H1 (cell line): ENCODE measurements around the gene SLC1A2. TPM values are rescaled to one million over a fixed set of nuclear protein-coding genes. Genes with fewer than 3 reads are reported as not detected.

Source experiments
- CREB1 ChIP-seq: IDR thresholded peaks from 2 replicates; pipeline ENCODE4 v1.6.1; 2012; ENCODE audit warnings: inconsistent platforms
- FOSL1 ChIP-seq: IDR thresholded peaks from 2 replicates; pipeline ENCODE4 v1.6.1; 2011; ENCODE audit warnings: mild to moderate bottlenecking, low read depth, low read length, moderate library complexity; ENCODE audit not compliant: insufficient read depth
- RBBP5 ChIP-seq: IDR thresholded peaks from 2 replicates; pipeline ENCODE4 v1.7.1; 2012; ENCODE audit warnings: low read depth, mild to moderate bottlenecking, inconsistent platforms, low read length, moderate library complexity, borderline replicate concordance
- SIX5 ChIP-seq: IDR thresholded peaks from 2 replicates; pipeline ENCODE4 v1.6.1; 2011; ENCODE audit warnings: mild to moderate bottlenecking, low read depth, low read length
- USF2 ChIP-seq: IDR thresholded peaks from 2 replicates; pipeline ENCODE4 v1.6.1; 2011; ENCODE audit warnings: low read length, improper control_type of control experiment
- polyA plus RNA-seq, 7 experiments: library from polyadenylated mRNA; depleted of rRNA in 3 of 7; stranded (reverse) in 5 of 7; unstranded in 2 of 7; fragments of >200 nt in 5 of 7; fragments of 200-250 nt in 2 of 7; gene quantifications; 1 replicate in 5 of 7; 2 replicates in 1 of 7; 4 replicates in 1 of 7; pipeline versions ENCODE4 v1.2.1 to v1.2.3, GENCODE V29; 2011 to 2013; ENCODE audit warnings: missing spikeins in 2 of 7, mixed read lengths in 2 of 7
- total RNA-seq: library from RNA; stranded (reverse); fragmentation: NEBNext Ultra II Directional; extraction: Animal tissue kit (Norgen Biotek cat#: 25700); gene quantifications from 2 replicates; pipeline ENCODE4 v1.2.1, GENCODE V29; 2021

Gene SLC1A2
- total and polyA plus RNA-seq, 2 of the 8 experiments (the other 6 are each of a cell fraction or from before 2014, with no cell fraction given), result 0.57 to 1.2 TPM

DNA sequence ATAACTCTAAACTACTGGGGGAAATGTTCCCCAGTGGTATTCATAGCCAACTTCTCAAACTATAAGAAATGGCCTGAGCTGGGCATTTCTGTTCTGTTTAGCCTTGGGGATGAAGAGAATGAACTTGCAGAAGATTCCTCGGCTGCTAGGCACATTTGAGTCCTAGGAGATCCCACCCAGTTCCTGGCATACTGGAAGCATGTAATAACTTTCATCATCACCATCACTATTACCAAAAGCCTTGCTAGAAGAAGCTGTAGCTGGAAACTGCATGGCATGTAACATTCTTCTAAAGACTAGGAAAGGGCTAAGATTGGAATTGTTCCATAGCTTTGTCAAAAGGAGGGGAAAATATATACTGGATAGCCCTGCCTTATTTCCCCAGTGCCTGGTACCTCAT lies 40.1 kb upstream of the SLC1A2 start (continued):
- TF ChIP-seq USF2 (no peak), CREB1 (no peak), SIX5 (no peak), FOSL1 (no peak), RBBP5 (no peak)
